NCI-H526 treated with DMSO at 0.1 percent for 48 hours (cell line): ENCODE measurements around the gene SAGE1.
"Not testable (repeated sequence)": the region's sequence is repeated elsewhere in the genome, so short reads cannot be mapped to it uniquely, and the experiment has no call there.

Experiments
- DNase-seq: peaks from one replicate; lab custom pipeline; 2025; lab: John Stamatoyannopoulos, UW

Gene SAGE1, protein sequence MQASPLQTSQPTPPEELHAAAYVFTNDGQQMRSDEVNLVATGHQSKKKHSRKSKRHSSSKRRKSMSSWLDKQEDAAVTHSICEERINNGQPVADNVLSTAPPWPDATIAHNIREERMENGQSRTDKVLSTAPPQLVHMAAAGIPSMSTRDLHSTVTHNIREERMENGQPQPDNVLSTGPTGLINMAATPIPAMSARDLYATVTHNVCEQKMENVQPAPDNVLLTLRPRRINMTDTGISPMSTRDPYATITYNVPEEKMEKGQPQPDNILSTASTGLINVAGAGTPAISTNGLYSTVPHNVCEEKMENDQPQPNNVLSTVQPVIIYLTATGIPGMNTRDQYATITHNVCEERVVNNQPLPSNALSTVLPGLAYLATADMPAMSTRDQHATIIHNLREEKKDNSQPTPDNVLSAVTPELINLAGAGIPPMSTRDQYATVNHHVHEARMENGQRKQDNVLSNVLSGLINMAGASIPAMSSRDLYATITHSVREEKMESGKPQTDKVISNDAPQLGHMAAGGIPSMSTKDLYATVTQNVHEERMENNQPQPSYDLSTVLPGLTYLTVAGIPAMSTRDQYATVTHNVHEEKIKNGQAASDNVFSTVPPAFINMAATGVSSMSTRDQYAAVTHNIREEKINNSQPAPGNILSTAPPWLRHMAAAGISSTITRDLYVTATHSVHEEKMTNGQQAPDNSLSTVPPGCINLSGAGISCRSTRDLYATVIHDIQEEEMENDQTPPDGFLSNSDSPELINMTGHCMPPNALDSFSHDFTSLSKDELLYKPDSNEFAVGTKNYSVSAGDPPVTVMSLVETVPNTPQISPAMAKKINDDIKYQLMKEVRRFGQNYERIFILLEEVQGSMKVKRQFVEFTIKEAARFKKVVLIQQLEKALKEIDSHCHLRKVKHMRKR

GRCh38 chrX:135893294-135893817, at the start of gene SAGE1, which contains the start of gene CT45A10:
SAGE1 (plus strand) TSS chrX:135893716; CDS start chrX:135896243, 2,527 bp downstream.
CT45A10 (minus strand) TSS chrX:135893444; CDS start chrX:135885344, 8,100 bp downstream.
- DNase-seq, result no peak

- DNase-seq, result not testable (repeated sequence)
Observed at GRCh38 chrX:135854438-135854837, 39.1 kb upstream of the SAGE1 start, which contains the start of gene CT45A8. CT45A8 (minus strand) TSS chrX:135854538; CDS start chrX:135850783, 3,755 bp downstream.

- not testable (repeated sequence) for DNase-seq
Observed at GRCh38 chrX:135871712-135872111, 21.8 kb upstream of the SAGE1 start, which contains the start of gene CT45A9. CT45A9 (minus strand) TSS chrX:135871812; CDS start chrX:135868061, 3,751 bp downstream.

- not testable (repeated sequence) for DNase-seq
Observed at GRCh38 chrX:135882741-135883140, 10.8 kb upstream of the SAGE1 start.

GRCh38 chrX:135888230-135888629, 5.3 kb upstream of the SAGE1 start:
- DNase-seq, result not testable (repeated sequence)

- not testable (repeated sequence) for DNase-seq
Observed at GRCh38 chrX:135888976-135889375, 4.5 kb upstream of the SAGE1 start.

DNA sequence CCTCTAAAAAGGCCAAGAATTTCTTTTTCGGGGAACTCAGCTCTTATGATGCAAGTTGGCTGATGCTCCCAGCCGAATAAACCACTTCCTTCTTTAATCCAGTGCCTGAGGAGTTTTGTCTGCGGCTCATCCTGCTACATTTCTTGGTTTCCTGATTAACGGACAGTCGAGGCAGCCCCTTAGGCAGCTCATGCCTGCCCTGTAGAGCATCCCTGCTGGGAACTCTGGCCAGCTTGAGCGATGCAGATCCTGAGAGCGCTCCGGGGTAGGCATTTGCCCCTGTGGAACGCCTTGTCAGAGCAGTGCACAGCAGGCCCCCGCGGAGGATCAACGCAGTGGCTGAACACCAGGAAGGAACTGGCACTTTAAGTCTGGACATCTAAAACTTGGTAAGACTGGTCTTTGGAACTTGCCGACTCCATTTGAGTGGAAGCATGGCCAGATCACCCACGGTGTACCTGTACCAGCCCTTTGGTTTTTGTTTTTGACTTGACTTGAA, 3.4 kb upstream of the SAGE1 start:
- DNase-seq, result no peak

DNA sequence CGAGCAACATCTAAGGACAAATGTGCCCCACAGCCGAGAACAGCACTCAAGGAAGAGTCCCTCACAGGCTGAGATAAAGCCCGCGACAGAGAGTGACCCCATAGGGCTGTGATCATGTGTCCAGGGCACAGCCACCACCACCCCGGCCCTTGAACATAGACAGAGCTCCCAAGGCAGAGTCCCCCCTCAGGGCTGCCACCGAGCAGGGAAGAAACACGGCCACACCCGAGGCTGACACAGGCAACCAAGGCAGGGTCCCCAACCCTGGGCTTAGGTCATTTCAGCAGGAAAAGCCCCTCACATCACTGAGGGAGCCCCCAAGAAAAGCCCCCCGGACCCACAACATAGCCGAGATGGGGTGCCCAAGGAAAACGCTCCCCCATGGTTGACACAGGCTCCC, 735 bp upstream of the SAGE1 start:
- DNase-seq, result no peak

GRCh38 chrX:135910251-135910650, 16.7 kb downstream of the SAGE1 start:
- no peak for DNase-seq

DNA sequence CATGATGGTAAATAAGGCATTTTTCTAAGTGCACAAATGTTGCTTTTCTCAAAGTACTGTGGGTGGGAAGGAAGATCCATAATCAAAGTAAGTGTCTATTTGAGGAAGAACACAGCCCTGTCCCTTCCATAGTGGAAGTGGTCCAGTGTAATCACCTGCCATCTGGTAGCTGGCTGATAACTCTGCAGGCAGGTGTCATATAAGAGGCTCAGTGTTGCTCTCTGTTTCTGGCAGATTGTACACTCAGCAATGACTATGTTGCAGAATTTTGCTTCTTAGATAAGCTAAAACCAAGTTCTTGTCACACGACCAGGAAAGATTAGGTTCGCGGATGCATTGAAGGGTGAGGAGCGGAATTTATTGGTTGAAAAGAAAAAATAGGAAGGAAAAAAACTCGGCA, 20.9 kb downstream of the SAGE1 start:
- DNase-seq, result no peak

DNA sequence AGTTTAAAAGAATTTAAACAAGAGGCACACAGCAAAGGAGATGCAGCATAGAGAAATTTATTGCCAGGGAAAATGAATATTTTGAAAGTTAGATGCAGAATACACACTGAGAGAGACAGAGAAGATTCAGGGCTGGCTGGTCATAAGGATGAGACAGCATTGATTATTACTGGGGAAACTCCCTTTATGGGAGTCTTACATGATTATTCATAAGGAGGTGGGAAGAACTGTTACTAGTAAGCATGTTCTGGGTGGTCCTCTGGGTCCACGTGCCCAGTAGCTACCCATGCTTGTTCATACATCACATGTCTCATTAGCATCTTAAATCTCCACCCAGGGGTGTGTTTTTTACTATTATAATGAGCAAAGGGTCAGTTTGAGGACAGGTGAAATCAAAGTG, 27.0 kb downstream of the SAGE1 start:
- not testable (repeated sequence) for DNase-seq

DNA sequence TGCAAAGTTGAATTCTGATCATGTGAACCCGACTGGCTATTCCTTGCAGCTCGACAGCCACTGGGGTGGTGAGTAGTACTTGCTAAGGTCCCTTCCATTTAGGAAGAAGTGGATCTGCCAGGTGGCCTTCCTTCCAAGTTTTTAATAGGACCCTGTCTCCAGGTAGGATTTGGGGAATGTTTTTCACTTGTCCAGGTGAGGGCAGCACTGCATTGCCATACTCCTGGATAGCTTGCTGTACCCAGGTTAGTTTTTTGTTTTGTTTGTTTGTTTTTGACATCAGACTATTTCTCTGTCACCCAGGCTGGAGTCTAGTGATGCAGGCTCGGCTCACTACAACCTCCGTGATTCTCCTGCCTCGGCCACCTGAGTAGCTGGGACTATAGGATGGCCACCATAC, 29.8 kb downstream of the SAGE1 start:
- no peak for DNase-seq

DNA sequence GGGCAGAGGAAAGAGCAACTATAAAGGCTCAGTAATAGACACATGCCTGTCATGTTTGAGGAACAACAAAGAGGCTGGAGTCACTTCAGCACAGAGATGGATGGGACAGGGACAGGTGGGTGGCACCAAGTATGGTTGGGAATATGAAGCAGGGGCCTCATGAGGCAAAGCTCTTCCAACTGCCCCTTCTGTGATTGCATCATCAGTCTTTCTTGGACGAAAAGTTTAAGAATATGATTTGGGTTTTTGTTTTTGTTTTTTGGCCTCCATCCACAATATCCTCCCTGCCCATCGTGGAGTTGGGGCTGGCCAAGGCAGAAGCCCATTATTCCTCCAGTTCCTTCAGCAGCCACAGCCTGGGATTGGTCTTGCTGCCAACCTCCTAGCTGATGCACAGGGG, 34.4 kb downstream of the SAGE1 start:
- no peak for DNase-seq

DNA sequence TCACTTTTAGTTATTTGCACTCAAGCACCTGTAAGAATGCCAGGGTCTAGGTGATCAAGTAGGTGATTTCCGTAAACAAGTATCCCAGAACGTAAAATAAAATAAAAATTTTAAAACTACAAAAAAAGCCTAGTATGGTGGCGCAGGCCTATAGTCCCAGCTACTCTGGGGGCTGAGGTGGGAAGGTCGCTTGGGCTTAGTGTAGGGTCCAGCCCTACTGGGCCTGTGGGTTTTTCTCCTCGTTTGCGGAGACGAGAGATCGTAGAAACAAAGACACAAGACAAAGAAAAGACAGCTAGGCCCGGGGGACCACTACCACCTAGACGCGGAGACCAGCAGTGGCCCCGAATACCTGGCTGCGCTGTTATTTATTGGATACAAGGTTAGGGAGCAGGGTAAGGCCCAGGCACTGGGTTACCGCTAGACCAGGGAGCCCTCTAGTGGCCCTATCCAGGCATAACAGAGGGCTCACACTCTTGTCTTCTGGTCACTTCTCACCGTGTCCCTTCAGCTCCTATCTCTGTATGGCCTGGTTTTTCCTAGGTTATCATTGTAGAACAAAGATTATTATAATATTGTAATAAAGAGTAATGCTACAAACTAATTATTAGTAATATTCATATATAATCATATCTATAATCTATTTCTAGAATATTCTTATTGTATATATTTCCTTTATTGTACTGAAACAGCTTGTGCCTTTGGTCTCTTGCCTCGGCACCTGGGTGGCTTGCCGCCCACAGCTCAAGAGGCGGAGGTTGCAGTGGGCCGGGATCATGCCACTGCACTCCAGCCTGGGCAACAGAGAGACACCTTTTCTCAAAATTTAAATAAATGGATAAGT, 38.4 kb downstream of the SAGE1 start:
- DNase-seq, result peak; percentile 7

DNA sequence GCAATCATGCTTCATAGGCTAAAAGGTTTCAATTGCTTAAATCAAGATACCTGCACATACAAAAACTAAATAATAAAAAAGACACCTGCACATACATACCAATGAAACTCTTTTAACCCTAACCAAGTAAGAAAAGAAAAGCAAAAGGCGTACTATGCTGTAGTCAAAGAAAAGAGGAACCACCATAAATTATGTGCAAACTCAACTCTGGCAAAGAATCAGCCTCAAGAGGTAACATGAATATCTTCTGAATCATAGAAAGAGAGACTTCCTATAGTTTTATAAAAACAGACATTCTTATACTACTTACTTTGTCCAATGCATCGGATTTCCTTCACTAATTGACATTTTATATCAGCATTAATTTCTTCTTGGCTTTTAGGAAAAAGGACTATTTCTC, 51.0 kb downstream of the SAGE1 start:
- no peak for DNase-seq

DNA sequence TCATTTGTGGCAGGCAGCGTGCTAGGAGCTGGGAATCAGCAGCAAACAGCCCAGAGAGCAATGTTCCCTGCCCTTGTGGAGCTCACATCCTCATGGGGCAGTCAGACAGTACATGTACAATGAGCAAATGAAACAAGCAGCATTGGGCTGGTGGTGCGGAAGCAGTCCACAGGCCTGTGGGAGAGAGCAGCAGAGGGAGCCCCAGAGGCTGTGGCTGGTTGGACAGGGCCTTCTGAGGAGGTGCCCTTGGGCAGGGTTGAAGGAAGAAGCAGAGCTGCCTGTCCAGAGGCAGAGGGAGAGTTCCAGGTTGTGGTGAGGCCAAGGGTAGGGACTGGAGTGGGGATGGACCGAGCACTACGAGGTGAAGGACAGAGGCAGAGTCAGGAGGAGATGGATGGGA, 57.8 kb downstream of the SAGE1 start:
- no peak for DNase-seq
